Left ventricle myocardium inferior (tissue), 1 donor: ENCODE results near the gene CPNE7. TPM values are rescaled to one million over a fixed set of nuclear protein-coding genes. Genes with fewer than 3 reads are reported as not detected.

Experiments
- DNase-seq: peaks from one replicate; pipeline ENCODE4 v3.0.0-alpha.2; 2020
- H3K27ac ChIP-seq: fragments of 200-600 bp; replicated peaks from 2 replicates; pipeline ENCODE4 v1.8.0; 2021
- H3K27me3 ChIP-seq: fragments of 200-600 bp; 2 replicates; pipeline ENCODE4 v1.8.0; 2021; ENCODE audit warnings: low read depth
- H3K36me3 ChIP-seq: fragments of 200-600 bp; 2 replicates; pipeline ENCODE4 v1.8.0; 2021
- H3K4me1 ChIP-seq: fragments of 200-600 bp; 2 replicates; pipeline ENCODE4 v1.8.0; 2021
- H3K4me3 ChIP-seq: fragments of 200-600 bp; 2 replicates; pipeline ENCODE4 v1.8.0; 2021; ENCODE audit warnings: mild to moderate bottlenecking, moderate library complexity
- H3K9me3 ChIP-seq: fragments of 200-600 bp; replicated peaks from 2 replicates; pipeline ENCODE4 v1.8.0; 2021
- intact Hi-C: fragments of 100-400 bp; cut with micrococcal nuclease; formaldehyde crosslinking; loops from one replicate; pipeline ENCODE4 v1.11.0; 2022
- total RNA-seq: library from RNA; stranded (reverse); fragmentation: NEBNext Ultra II Directional; extraction: Animal tissue kit (Norgen Biotek cat#: 25700); gene quantifications from one replicate; pipeline ENCODE4 v1.2.1, GENCODE V29; 2021
- TF ChIP-seq, protein P1 (sequence below): fragments of 200-600 bp; IDR thresholded peaks from 2 replicates; pipeline ENCODE4 v1.8.0; 2021; ENCODE audit warnings: antibody characterized with exemption, mild to moderate bottlenecking, borderline replicate concordance
- donor health status: DM: no; HTN: yes; CAD: no; lungs with severe emphysema.

CPNE7 gene
- total RNA-seq, 1 donor from 2014 or later, result not detected

DNA sequence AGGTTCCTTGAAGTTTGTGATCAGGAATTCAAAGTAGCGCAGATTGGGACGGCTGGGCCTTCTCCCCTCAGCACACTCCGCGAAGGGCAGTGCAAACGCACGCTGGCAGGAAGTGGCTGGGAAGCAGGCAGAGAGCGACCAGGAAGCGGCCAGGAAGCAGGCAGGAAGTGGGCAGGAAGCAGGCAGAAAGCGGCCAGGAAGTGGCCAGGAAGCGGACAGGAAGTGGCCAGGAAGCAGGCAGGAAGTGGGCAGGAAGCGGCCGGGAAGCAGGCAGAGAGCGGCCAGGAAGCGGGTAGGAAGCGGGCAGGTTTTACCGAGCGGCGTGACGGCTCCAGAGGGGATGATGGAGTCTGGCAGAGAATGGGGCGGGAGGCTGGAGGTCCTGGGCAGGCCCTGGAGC, 41.1 kb downstream of the CPNE7 start:
- intact Hi-C loops, result no loop called here
- H3K9me3 ChIP-seq, result no peaks in the 10 kb centered on the region
- H3K36me3 ChIP-seq, result no peaks in the 10 kb centered on the region
- H3K4me3 ChIP-seq, result no peak overlapping the region
- H3K27me3 ChIP-seq, result peaks cover 80% of the 10 kb centered on the region
- TF ChIP-seq, protein P1, sequence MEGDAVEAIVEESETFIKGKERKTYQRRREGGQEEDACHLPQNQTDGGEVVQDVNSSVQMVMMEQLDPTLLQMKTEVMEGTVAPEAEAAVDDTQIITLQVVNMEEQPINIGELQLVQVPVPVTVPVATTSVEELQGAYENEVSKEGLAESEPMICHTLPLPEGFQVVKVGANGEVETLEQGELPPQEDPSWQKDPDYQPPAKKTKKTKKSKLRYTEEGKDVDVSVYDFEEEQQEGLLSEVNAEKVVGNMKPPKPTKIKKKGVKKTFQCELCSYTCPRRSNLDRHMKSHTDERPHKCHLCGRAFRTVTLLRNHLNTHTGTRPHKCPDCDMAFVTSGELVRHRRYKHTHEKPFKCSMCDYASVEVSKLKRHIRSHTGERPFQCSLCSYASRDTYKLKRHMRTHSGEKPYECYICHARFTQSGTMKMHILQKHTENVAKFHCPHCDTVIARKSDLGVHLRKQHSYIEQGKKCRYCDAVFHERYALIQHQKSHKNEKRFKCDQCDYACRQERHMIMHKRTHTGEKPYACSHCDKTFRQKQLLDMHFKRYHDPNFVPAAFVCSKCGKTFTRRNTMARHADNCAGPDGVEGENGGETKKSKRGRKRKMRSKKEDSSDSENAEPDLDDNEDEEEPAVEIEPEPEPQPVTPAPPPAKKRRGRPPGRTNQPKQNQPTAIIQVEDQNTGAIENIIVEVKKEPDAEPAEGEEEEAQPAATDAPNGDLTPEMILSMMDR, result no peak
- no peak for DNase-seq
- peak overlapping the region; percentile 27 for H3K27ac ChIP-seq
- H3K4me1 ChIP-seq, result peaks cover 10% of the 10 kb centered on the region

DNA sequence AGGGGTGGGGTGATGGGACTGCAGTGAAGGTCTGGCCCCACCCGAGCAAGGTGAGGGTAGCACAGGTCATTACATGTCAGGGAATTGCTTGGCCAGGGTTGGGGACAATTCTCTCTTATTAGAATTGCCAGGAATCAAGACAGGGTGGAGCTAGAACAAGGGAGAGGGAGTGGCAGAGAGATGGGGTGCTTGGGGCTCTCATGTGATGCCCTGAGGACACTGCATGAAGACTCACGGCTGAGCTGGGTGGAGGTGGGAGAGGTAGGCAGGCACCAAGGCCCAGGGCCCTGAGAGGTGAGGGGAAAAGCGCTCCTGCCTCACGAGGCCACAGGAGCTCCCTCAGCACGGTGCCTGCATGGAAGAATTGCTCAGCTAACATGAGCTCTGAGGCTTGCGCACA, 41.5 kb downstream of the CPNE7 start:
- Histone ChIP-seq H3K36me3 (no peaks in the 10 kb centered on the region), H3K9me3 (no peaks in the 10 kb centered on the region), H3K4me3 (no peak overlapping the region), H3K27me3 (peaks cover 80% of the 10 kb centered on the region), H3K27ac (no peak overlapping the region), H3K4me1 (peaks cover 10% of the 10 kb centered on the region)
- intact Hi-C loops, result no loop called here
- no peak for DNase-seq
- TF ChIP-seq, protein P1, result no peak

DNA sequence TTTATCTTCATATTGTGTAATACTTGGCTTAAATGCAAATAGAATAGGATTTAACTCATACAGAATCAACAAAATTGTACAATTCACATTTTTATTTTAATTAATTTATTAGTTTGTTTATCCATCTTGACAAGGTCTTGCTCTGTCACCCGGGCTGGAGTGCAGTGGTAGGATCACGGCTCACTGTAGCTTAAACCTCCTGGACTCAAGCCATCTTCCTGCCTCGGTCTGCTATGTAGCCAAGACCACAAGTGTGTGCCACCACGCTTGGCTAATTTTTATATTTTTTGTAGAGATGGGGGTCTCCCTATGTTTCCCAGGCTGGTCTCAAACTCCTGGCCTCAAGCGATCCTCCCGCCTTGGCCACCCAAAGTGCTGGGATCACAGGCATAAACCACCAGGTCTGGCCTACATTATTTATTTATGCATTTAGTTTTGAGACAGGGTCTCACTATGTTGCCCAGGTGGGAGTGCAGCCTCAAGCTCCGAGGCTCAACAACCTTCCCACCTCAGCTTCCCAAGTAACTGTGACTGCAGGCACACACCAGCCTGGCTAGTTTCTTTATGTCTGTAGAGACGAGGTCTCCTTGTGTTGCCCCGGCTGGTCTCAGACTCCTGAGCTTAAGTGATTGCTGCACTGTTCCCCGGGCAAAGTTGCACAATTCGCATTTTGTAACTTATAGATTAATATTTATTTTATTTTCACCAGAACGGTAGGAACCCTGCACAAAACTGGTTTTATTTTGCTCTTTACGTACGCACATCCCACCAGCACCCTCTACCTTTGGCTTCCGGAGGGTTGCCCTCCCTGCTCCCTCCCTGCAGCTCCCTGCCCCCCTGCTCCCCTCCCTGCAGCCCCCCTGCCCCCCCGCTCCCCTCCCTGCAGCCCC, 42.8 kb downstream of the CPNE7 start:
- no peak for DNase-seq
- Histone ChIP-seq H3K9me3 (no peaks in the 10 kb centered on the region), H3K27ac (no peak overlapping the region), H3K4me3 (no peak overlapping the region), H3K36me3 (no peaks in the 10 kb centered on the region), H3K27me3 (peaks cover 75% of the 10 kb centered on the region), H3K4me1 (peaks cover 10% of the 10 kb centered on the region)
- intact Hi-C loops, result no loop called here
- TF ChIP-seq, protein P1, result no peak

DNA sequence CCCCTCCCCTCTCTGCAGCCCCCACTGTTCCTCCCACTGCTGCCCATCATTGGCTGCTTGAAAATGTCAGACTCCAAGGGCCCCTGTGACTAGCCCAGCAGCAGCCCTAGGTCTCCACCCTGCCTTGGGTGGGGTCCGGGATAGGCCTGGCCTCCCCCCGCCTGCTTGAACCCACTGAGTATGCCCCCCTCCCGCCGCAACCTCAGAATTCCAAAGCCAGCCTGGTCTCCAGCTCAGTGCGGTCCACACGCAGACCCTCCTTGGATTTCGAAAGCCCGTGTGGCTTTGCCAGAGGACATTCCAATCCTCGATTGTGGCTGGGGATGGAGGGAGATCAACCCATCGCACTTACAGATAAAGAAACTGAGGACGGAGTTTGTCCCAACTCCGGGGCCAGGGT, 44.3 kb downstream of the CPNE7 start:
- Histone ChIP-seq H3K4me1 (peaks cover 17% of the 10 kb centered on the region), H3K27me3 (peaks cover 75% of the 10 kb centered on the region), H3K4me3 (no peak overlapping the region), H3K36me3 (no peaks in the 10 kb centered on the region), H3K27ac (no peak overlapping the region), H3K9me3 (no peaks in the 10 kb centered on the region)
- intact Hi-C loops, result no loop called here
- no peak for DNase-seq
- TF ChIP-seq, protein P1, result no peak

DNA sequence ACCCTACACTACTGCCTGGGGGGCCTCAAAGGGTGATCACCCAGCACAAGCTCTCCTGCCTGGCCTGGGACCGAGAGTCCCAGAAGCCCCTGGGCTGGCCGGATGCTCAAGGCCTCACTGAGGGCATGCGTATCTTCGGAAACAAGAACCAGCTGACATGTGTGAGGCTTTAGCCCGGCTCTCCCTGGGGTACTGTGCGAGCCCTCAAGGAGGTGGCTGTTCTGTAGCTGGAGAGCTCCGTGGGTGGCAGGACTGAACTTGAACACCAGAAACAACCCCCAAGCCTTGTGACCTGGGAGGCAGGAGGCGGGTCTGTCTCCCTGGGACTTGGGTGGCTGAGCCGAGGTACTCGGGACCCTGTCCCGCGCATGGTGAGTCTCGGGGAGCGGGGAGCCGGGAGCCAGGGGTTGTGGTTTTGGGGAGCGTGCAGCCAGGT, 44.9 kb downstream of the CPNE7 start:
- intact Hi-C loops, result no loop called here
- H3K36me3 ChIP-seq, result no peaks in the 10 kb centered on the region
- H3K4me3 ChIP-seq, result no peak overlapping the region
- TF ChIP-seq, protein P1, result no peak
- no peak overlapping the region for H3K27ac ChIP-seq
- peaks cover 74% of the 10 kb centered on the region for H3K27me3 ChIP-seq
- H3K9me3 ChIP-seq, result no peaks in the 10 kb centered on the region
- no peak for DNase-seq
- H3K4me1 ChIP-seq, result peaks cover 17% of the 10 kb centered on the region
